Eye (tissue), 1 donor: Measurements from ENCODE around the gene ARFGEF3.

Experiments used
- DNase-seq: peaks from one replicate; pipeline ENCODE4 v3.0.0-alpha.2; 2015

Gene ARFGEF3

DNA sequence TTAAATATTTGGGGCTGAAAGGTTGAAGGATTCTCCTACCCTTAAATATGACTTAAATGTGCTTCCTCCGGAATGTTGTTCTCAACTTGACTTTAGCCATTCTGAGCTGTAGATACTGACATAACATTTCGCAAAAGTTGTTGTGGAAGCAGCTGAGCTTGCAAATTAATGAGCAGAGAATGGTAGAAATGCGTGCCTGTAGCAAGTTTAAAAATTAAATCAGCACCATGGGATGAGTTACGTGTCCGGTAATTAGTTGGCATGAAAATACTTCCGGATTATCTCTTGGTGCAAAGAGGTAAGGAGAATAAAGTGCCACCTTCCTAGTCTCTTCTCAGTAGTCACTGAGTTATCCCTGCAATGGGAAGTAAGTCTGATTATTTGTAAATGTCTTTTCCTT, 80.2 kb downstream of the ARFGEF3 start:
- no peak for DNase-seq

DNA sequence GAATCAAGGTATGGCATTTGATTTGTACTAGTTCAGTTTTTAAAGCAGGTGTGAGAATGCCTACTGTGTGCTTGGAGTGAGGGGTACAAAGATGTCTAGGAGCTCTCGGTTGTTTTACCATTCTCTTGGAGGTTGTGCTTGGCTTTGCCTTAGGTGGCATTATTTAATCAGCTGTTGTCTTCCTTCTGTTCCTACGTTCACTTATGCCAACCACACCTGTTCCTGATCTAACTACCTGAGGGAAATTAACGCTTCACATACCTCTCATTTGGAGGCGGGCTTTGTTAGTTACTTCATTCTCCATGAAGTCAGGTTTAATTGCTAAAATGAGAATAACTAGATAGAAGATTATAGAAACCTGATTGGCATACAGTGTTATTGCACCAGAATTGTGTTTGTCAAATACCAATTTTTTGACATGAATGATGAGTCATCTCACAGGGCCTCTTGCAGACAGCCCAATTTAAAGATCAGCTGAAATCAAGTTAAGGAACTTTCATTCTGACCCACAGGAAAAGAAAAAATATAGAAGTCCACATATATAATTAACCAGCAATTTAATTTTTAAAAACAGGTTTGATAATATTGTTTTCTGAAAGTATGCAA, 81.4 kb downstream of the ARFGEF3 start:
- no peak for DNase-seq

DNA sequence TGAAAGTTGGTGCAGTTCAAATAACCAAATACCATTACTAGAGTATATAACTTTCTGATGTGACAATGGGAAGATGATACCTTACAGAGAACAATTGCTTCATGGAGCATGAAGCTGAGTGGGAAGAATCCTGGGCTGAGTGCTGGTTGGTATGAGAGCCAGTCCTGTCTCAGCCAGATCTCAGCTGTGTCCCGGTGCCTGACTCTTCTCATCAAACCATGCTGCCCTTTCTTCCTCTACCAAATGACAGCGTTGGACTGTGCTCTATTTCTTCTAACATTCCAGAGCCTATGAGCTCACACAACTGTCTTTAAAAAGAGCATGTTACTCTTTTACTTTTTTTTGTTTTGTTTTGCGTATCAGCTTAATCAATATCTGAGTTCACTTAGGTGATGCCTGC, 84.0 kb downstream of the ARFGEF3 start:
- no peak for DNase-seq

DNA sequence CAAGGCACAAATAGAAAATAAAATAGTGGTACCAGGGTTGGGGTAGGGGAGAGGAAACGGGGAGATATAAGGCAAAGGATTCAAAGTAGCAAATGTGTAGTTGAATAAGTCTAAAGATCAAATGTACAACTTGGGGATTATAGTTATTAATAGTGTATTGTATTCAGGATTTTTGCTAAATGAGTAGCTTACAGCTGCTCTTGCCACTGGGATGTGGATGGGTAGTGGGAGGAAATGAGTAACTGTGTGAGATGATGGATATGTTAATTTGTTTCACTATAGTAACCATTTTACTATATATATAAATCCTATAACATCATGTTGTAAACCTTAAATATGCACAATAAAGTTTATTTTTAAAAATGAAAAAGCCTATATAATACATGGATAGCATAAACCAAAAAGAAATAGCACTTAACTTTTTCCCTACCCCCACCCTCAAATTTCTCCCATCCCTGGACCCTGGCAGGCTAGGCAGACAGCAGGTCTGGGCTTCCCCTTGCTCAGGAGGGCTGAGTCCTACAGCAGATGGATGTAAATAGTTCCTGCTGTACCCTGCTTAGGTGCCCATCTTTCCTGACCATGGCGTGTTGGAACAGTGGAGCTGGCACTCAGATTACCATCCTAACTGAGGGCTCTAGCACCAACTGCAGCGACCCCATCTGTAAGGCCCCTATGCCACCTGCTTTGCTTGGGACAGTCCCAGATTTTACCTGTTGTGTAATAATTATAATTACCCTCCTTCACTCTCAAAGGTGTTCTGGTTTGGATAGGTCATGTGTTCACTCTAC, 85.1 kb downstream of the ARFGEF3 start:
- DNase-seq = no peak

DNA sequence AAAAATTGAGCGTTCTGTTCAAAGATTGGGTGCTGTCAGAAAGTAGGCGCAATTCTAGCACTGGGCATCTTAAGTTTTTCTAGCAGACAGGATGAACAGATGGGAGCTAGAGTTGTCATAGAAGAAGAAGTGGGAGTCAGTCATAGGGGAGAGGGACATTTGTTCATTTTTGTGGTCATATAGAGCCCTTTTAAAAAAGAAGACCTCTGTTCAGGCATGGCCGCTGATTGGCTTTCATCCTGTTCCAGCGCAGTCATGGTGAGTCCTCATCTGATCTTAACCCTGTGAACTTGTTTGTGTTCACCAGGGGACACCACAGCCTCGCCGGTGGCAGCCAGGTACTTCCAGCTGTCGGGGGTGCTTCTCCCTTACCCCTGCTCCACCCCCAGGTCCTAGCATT, 86.3 kb downstream of the ARFGEF3 start:
- DNase-seq = no peak

DNA sequence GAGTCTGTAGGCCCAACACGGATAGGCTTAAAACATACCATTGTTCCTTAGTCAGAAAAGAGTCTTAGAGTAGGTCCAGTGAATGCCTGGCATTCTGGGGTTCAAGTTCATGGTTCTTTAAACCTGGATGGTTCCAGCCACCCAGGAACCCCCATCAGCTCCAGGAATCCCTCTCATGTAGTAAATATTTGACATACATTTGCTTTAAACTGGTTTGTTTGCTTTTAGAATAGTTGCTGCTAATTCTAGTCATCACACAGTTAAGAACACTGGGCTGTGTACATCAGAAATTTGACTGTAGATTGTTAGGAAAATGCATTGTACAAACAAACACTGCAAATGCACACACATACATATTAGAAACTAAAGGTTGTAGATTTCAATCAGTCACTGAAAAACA, 87.1 kb downstream of the ARFGEF3 start:
- no peak for DNase-seq

DNA sequence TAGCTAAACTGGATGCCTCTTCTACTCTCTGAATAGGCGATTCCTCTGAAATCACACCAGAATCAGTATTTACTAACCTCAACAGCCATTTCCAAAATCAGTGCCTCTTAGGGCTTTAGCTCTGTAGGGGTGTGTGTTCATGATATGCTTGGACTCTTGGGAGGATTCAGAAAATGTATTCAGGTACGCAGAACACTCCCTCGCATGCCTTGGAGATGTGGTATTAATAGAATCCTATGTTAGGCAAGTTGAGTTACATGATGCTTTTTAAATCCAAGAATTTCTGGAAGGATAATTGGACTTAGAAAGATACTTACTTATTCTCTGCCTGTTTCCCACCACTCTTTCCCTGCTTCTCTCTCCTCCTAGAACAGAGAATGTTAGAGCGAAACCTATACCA, 88.3 kb downstream of the ARFGEF3 start:
- no peak for DNase-seq

DNA sequence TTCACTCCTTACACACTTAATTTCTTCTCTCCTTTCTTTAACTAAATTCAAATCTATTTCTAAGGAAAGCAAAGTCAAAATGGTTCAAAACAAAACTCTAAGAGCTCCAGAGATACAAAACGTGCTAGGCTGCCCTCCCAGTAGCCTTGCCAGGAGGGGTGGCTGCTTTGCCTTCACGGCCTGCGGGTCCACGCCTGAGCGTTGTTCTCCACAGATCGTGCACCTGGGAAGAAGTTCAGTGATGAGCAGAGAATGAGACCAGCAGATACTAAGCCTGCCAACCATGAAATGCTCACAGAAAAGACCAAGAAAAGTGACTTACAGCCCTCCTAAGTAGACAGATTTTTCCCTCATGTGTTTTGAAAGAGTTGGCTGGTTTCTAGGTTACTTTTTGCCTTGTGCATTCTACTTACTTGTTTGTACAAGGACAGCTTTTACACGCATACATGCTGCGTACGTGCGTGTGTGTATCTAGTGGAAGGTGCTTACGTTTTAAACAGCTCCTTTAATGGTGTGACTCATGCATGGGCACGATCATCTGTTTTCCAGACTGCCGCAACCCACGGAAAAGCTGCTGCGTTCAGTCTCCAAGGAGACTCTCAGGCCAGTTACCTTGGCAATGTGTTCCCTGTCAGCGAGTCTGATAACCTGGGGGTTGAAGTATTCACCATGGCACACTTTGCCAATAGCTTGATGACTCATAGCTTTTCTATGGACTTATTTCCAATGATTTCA, 88.9 kb downstream of the ARFGEF3 start:
- DNase-seq = no peak

DNA sequence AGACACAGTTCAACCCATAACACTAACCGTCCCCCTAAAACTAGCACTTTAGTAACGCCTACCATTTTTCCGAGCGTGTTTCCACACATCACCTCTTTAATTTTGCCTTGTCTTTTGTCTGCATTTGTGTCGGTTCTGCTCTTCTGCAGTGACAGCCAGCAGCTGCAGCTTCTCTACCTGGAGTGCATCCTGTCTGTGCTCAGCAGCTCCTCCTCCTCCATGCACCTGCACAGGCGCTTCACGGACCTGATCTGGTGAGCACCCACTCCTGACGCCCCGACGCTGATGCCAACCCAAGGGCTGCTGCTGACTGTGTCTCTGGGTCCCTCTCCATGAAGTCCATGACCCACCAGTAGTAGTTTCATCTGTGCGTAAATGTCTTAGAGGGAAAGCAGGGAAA, 92.0 kb downstream of the ARFGEF3 start:
- DNase-seq = no peak

DNA sequence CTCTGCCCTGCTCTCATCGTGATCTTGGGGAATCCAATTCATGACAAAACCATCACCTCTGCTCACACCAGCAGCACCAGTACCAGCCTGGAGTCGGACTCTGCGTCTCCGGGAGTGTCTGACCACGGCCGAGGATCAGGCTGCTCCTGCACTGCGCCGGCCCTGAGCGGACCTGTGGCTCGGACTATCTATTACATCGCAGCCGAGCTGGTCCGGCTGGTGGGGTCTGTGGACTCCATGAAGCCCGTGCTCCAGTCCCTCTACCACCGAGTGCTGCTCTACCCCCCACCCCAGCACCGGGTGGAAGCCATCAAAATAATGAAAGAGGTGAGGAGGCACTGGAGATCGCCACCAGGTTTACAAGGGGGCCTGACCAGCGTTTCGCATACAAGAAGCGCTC, 93.7 kb downstream of the ARFGEF3 start:
- no peak for DNase-seq

DNA sequence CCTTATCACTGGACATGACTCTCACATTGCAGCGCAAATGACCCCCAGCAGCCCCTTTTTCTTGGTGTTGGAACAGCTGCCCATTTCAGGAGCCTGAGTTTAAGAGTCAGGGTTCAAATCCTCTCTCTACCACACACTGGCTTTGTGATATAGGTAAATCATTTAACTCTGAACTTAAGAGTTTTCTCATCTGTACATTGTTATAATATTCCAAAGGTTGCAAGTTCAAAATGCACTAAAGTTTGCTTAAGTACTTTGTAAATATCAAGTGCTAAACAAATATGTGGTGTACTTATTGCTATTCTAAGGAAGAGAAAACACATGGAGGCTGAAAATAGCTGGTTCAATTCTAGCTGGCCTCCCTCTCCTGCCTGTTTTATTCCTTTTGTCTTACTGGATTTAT, 95.9 kb downstream of the ARFGEF3 start:
- DNase-seq = no peak

DNA sequence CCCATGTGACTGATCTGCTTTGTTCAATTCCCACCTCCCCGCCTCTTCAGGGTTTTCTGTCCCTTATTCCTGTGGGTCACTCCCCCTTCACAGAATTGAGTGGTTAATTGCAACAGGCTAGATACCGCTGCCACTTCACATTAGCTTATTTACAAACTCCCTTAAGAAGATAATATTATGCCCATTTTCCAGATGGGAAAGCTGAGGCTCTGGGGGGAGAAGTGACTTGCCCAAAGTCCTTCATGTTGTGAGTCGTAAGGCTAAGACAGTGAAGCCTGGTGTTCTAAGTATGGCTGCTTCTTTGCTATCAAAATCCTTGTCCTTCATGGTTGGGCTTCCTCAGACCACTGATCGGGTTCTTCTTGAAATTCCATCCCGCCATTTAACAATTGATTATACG, 96.5 kb downstream of the ARFGEF3 start:
- DNase-seq = no peak

DNA sequence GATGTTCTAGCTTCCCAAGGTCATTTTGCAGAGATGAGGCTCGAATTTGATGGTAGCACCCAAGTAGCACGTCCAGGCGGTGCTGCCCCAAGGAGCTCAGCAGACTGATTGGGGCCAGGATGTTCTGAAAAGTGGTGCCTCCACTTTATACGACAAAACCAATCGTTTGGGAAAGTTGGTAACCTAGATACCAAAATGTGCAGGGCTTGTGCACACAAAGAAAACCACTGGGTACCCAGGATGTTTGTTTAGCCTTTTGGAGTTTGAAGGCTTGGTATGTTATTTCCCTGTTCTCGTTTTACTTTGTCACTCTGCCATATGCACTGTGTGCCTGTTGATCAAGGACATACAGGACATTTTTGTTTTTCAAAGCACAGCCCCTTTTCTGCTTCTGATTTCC, 97.3 kb downstream of the ARFGEF3 start:
- no peak for DNase-seq

DNA sequence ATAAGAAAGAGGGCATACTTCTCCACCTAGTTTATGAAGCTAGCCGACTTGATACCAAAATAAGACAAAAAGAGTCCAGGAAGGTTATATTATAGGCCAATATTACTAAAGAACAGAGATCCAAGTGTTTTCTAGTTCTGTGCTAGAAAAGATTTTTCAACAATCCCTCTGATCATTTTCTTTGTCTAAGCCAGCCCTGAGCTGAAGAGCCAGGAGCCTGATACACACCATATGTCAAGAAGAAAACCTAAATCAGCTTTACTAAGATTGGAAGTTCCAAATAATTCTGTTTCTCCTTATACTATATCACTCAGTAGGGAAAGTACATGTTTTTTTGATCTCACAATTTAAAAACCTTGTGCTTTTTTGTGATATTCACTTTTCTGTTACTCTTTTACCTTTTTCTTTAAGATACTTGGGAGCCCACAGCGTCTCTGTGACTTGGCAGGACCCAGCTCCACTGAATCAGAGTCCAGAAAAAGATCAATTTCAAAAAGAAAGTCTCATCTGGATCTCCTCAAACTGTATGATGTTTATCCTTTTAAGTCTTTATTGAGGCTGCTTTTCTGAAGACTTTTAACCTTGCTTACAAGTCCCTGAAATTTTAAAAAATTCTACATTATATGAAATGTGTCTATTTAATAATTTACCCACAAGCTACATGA, 99.5 kb downstream of the ARFGEF3 start:
- DNase-seq = no peak

DNA sequence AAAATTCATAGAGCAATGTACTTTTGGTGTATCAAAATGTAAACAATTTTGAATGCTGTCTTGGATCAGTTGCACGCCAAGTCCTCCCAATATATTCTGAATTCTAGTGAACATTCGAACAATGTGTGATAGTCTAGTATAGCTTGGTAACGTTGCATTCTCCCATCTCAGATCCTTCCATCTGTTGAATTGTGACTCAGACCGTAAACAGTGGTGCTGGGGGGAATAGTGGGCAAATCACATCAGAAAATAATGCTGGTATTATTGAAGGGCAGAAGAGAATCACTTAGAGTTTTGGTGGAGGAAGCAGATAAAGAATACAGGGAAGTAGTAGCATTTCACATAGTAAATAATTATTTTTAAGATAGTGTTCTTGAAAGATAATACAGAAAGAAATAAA, 102.2 kb downstream of the ARFGEF3 start:
- no peak for DNase-seq

DNA sequence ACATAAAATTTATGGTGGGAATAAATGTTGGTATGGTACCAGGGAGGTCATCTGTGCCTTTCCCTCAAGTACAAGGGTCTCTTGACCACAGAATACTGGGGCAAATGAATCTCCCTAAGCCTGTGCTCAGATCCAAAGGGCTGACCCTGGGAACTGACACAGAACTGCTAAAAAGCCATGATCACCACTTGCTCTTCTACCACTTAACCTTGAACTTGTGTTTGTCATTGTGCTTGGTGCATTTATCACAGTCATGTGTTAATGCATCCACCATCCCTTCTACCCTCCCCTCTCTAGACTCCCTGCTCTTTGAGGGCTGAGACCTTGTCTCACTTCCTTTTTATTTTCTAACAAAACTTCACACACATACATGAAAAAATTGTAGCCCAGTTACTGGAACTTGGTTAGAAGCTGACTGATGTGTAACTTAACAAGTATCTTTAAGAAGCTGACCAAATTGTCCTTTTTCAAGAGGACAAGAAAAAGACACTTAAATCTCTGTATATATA, 102.7 kb downstream of the ARFGEF3 start:
- DNase-seq = no peak

DNA sequence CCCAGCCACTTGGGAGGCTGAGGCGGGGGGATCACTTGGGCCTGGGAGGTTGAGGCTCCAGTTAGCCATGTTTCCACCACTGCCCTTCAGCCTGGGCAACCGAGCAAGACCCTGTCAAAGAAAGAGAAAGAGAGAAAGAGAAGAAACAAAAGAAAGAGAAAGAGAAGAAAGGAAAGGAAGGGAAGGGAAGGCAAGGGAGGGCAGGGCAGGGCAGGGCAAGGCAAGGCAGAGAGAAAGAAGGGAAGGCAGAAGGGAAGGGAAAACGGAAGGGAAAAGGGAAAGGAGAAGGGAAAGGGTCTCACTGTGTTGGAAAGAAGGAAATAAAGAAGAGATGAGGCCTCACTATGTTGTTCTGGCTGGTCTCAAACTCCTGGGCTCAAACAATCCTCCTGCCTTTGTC, 104.4 kb downstream of the ARFGEF3 start:
- DNase-seq = no peak

DNA sequence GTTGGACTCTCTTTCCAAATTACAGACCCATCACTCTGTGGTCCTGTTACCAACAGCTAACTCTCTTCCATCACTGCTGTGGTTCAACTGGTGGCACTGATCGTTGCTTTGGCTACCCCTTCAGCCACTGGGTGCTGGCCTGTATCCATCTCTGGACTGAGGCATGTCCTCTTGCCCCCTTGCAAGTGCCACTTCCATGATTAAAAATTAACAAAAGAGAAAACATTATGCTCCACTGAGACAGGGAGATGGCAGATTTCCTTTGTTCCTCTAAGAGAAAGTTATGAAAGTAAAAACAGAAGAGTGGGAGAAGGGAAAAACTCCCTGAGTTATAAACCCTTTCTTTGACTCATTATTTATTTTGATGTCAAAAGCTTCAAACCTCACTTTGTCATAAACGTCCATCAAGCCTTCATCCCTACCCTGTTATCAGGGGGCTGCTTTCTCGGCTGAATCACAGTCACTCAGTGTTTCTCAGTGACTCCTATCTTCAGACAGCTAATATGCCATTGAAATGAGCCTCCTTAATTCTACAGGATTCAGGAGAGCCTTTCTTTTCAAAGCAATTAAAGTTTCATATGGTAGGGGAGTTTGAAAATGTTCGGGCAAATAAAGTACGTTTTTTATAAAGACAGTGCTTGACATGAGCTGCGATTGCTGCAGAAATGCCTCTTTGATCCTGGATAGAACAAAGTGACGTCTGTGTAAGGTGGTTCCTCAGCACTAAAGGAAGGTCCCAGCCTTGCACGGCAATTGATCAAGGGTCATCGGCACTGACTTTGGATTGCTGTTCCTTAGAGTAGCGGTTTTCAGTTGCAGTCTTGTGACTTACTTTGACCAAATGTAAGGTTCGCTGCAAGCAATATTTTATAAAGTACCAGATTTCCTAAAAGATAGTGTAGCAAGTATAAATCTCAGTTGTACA, 106.5 kb downstream of the ARFGEF3 start:
- no peak for DNase-seq

DNA sequence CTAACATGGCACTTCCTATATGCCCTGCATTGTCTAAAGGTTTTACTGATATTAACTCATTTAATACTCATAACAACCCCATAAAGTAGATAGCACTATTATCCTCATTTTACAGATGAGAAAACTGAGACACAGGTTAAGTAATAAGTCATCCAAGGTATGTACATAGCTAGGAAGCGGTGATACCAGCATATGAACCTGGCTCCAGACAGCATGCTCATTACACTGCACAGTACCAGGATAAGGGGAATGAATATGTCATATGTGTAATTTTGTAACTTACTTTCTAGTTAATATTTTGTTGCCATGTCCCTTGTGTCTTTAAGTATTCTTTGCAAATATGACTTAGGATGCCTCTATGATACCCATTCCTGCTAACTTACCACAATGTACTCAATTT, 109.7 kb downstream of the ARFGEF3 start:
- DNase-seq = no peak

DNA sequence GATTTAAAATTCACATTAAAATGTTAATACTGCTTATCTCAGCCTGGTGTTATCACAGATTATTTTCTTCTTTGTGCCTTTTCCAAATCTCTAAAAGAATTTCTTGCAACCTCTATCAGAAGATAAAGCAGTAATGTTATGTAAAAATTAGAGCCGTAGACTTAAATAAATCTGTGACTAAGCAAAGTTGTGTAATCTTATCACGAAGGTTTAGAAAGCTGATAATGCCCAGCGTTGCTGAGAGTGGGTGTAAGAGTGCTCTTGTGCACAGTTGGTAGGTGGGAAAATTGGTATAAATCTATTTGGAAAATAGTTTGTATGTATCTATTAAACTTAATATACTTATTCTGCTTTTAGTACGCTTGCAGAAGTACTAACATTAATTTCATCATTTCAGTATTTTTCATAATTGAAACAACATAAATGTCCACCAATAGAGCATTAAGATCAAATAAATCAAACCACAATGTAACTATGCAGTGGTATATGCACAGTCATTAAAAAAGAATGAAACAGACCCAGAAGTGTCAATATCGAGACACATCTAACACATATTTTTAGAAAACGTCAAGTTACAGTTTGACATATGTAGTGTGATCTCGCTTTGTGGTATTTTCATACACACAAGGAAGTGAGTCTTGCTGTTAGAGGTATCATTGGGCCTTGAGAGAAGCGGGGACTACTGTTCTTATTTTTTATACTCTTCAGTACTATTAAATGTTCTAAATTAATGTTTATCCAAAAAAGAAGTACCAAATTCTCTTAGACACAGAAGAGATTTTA, 111.0 kb downstream of the ARFGEF3 start:
- DNase-seq = no peak

DNA sequence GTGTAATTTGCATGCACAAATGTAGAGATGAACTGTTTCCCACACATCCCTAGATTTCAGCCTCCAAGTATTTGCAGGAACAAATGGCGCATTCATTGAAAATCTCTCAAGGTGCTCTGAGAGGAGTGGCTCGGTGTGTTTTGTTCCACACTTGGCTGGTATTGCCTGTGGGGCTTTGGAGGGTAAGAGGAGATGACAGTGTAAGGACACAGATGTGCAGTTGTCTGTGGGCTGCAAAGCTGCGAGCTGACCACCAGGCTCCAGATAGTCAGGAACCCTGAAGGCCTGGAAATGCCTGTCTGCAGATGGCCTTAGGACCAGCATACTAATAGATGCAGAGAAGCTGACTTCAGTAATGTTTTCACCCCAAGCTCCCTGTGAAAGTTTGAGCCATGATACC, 114.2 kb downstream of the ARFGEF3 start:
- no peak for DNase-seq
